Panc1 (cell line): Measurements from ENCODE around the gene GFAP. TPM values are rescaled to one million over a fixed set of nuclear protein-coding genes. Genes with fewer than 3 reads are reported as not detected.

Experiments used
- ATAC-seq: fragments of 200-7000 bp; cut with Tn5 transposase; 2 replicates; pipeline ENCODE4 v1.9.1; 2020; ENCODE audit warnings: mild to moderate bottlenecking, moderate library complexity
- BruUV-seq: library from RNA; stranded (reverse); fragments of 400-500 nt; replicated peaks from 2 replicates; lab custom pipeline; 2021; lab: Mats Ljungman, UMichigan
- CTCF ChIA-PET: fragments of 300-600 bp; sonication (Branson Sonifier 250); formaldehyde crosslinking; loops from one replicate; lab custom pipeline; 2022; ENCODE audit warnings: antibody characterized with exemption; lab: Charles Lee
- POLR2A ChIA-PET: fragments of 300-600 bp; sonication (Branson Sonifier 250); formaldehyde crosslinking; loops from one replicate; lab custom pipeline; 2022; ENCODE audit warnings: antibody characterized with exemption; lab: Charles Lee
- DNase-seq: peaks from one replicate; pipeline ENCODE4 v3.0.0-alpha.2; 2010; ENCODE audit warnings: low read depth, low spot score
- H3K27ac ChIP-seq: 2 replicates; pipeline ENCODE4 v1.5.1; 2011; ENCODE audit warnings: mild to moderate bottlenecking, low read length, inconsistent platforms
- H3K27me3 ChIP-seq: fragments of 200-500 bp; sonication (Bioruptor generic); 2 replicates; pipeline ENCODE4 v1.6.0; 2014; ENCODE audit warnings: low read length, inconsistent platforms; ENCODE audit not compliant: control insufficient read depth, insufficient read depth
- H3K36me3 ChIP-seq: fragments of 200-500 bp; sonication (Bioruptor generic); 2 replicates; pipeline ENCODE4 v1.5.1; 2014; ENCODE audit warnings: inconsistent platforms, mild to moderate bottlenecking, low read length, moderate library complexity; ENCODE audit not compliant: control insufficient read depth, insufficient read depth
- H3K4me1 ChIP-seq: 2 replicates; pipeline ENCODE4 v1.5.1; 2011; ENCODE audit warnings: inconsistent platforms, mild to moderate bottlenecking, low read length, moderate library complexity; ENCODE audit not compliant: control insufficient read depth, insufficient read depth
- H3K4me3 ChIP-seq, 2 experiments: 2 replicates each; pipeline ENCODE4 v1.5.1; 2011 to 2012; ENCODE audit warnings: low read depth in 2 of 2, low read length in 2 of 2, mild to moderate bottlenecking in 2 of 2, inconsistent platforms in 1 of 2, moderate library complexity in 1 of 2
- H3K9me3 ChIP-seq: fragments of 200-500 bp; sonication (Bioruptor generic); 2 replicates; pipeline ENCODE4 v1.5.1; 2014; ENCODE audit warnings: low read depth, mild to moderate bottlenecking, inconsistent platforms, low read length, moderate library complexity; ENCODE audit not compliant: control insufficient read depth, insufficient read depth
- CTCF ChIP-seq: fragments of 450-650 bp; IDR thresholded peaks from 2 replicates; pipeline ENCODE4 v1.5.1; 2017; ENCODE audit warnings: mild to moderate bottlenecking
- POLR2AphosphoS5 ChIP-seq: IDR thresholded peaks from 2 replicates; pipeline ENCODE4 v1.6.1; 2012; ENCODE audit warnings: mild to moderate bottlenecking, low read depth, low read length, moderate library complexity
- SIN3A ChIP-seq: IDR thresholded peaks from 2 replicates; pipeline ENCODE4 v1.6.1; 2012; ENCODE audit warnings: low read depth, mild to moderate bottlenecking, low read length, moderate library complexity, borderline replicate concordance; ENCODE audit not compliant: insufficient read depth
- TCF7L2 ChIP-seq: IDR thresholded peaks from 2 replicates; pipeline ENCODE4 v1.6.1; 2011; ENCODE audit warnings: mild to moderate bottlenecking, low read depth, low read length, inconsistent platforms
- in situ Hi-C: cut with HindIII; loops from 2 replicates; pipeline ENCODE4 v1.10.0; 2016; ENCODE audit warnings: low sequenced_read_pairs, low pct_unique_long_range_greater_than_20kb
- intact Hi-C: fragments of 100-400 bp; cut with micrococcal nuclease; formaldehyde crosslinking; loops from one replicate; pipeline ENCODE4 v1.10.0; 2022; ENCODE audit not compliant: unreplicated experiment
- total RNA-seq: library from RNA; stranded (reverse); gene quantifications from one replicate; pipeline ENCODE4 v1.2.1, GENCODE V29; 2021; ENCODE audit not compliant: unreplicated experiment
- TF ChIP-seq, protein P1 (sequence below), 2 experiments: IDR thresholded peaks; 2 replicates each; pipeline ENCODE4 v1.6.1; 2011 to 2012; ENCODE audit warnings: low read depth in 2 of 2, control low read depth in 1 of 2, low read length in 1 of 2, mild to moderate bottlenecking in 1 of 2, moderate library complexity in 1 of 2; ENCODE audit not compliant: insufficient read depth in 1 of 2

The GFAP gene
- total RNA-seq, 1 experiment from 2014 or later: not detected

GRCh38 chr17:44919885-44920564 is 4.7 kb upstream of the GFAP start:
- Histone ChIP-seq H3K4me3 (no peak overlapping the region), H3K4me1 (no peaks in the 10 kb centered on the region), H3K27me3 (no peaks in the 10 kb centered on the region), H3K9me3 (no peaks in the 10 kb centered on the region), H3K36me3 (no peaks in the 10 kb centered on the region), H3K27ac (no peak overlapping the region)
- BruUV-seq: no TSS peak
- POLR2A ChIA-PET: interaction anchor here (0.5 kb wide), 1 partner anchor 332 kb away, joined by 5 read pairs; no protein-coding TSS in a partner anchor
- ATAC-seq (peak; percentile 93), DNase-seq (no peak)
- in situ Hi-C loops: no loop called here
- intact Hi-C loops: loop anchor here (1.0 kb wide), 1 partner anchor 102 kb away; no protein-coding TSS in a partner anchor
- CTCF ChIA-PET: interaction anchor here (0.6 to 2.4 kb wide), 4 partner anchors 36 to 101 kb away, joined by 3 to 15 read pairs (median 6); no protein-coding TSS in a partner anchor
- TF ChIP-seq SIN3A (no peak), CTCF (peak; percentile 85)

- ChIA-PET POLR2A (no interaction called here), CTCF (interaction anchor here (1.0 to 2.4 kb wide), 2 partner anchors 20 to 102 kb away, joined by 4 to 15 read pairs; partner anchors contain the start of gene EFTUD2)
- TF ChIP-seq TCF7L2: no peak
- no peak for TF ChIP-seq POLR2AphosphoS5
- TF ChIP-seq, protein P1, sequence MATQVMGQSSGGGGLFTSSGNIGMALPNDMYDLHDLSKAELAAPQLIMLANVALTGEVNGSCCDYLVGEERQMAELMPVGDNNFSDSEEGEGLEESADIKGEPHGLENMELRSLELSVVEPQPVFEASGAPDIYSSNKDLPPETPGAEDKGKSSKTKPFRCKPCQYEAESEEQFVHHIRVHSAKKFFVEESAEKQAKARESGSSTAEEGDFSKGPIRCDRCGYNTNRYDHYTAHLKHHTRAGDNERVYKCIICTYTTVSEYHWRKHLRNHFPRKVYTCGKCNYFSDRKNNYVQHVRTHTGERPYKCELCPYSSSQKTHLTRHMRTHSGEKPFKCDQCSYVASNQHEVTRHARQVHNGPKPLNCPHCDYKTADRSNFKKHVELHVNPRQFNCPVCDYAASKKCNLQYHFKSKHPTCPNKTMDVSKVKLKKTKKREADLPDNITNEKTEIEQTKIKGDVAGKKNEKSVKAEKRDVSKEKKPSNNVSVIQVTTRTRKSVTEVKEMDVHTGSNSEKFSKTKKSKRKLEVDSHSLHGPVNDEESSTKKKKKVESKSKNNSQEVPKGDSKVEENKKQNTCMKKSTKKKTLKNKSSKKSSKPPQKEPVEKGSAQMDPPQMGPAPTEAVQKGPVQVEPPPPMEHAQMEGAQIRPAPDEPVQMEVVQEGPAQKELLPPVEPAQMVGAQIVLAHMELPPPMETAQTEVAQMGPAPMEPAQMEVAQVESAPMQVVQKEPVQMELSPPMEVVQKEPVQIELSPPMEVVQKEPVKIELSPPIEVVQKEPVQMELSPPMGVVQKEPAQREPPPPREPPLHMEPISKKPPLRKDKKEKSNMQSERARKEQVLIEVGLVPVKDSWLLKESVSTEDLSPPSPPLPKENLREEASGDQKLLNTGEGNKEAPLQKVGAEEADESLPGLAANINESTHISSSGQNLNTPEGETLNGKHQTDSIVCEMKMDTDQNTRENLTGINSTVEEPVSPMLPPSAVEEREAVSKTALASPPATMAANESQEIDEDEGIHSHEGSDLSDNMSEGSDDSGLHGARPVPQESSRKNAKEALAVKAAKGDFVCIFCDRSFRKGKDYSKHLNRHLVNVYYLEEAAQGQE (IDR thresholded peaks at IDR 0.05; ENCODE audit: insufficient read depth in 1 of 2, low read depth in 2 of 2, low read length in 1 of 2): no peak
- H3K27me3 ChIP-seq: no peaks in the 10 kb centered on the region
- H3K4me1 ChIP-seq: no peaks in the 10 kb centered on the region
- no peak overlapping the region for H3K4me3 ChIP-seq
- H3K9me3 ChIP-seq: no peaks in the 10 kb centered on the region
- no peaks in the 10 kb centered on the region for H3K36me3 ChIP-seq
- no TSS peak for BruUV-seq
- in situ Hi-C loops: no loop called here
- H3K27ac ChIP-seq: no peak overlapping the region
- ATAC-seq: 0 out of 2 replicates have a peak, but pooled peaks have one; percentile 2
- intact Hi-C loops: no loop called here
- no peak for DNase-seq
Observed at GRCh38 chr17:44919411-44919810, 4.1 kb upstream of the GFAP start.

- no TSS peak for BruUV-seq
Observed at GRCh38 chr17:44918006-44918405, 2.7 kb upstream of the GFAP start.

More at GRCh38 chr17:44918006-44918405, 2.7 kb upstream of the GFAP start:
- Histone ChIP-seq H3K9me3 (no peaks in the 10 kb centered on the region), H3K4me1 (no peaks in the 10 kb centered on the region), H3K36me3 (no peaks in the 10 kb centered on the region), H3K27me3 (no peaks in the 10 kb centered on the region), H3K4me3 (no peak overlapping the region), H3K27ac (no peak overlapping the region)
- in situ Hi-C loops: no loop called here
- ATAC-seq (no peak), DNase-seq (no peak)
- CTCF ChIA-PET: no interaction called here
- TF ChIP-seq SIN3A (no peak), CTCF (no peak)
- POLR2A ChIA-PET: no interaction called here
- intact Hi-C loops: no loop called here
